Renal pelvis (tissue), 4 donors: ENCODE results near the gene REV1. TPM values are rescaled to one million over a fixed set of nuclear protein-coding genes. Genes with fewer than 3 reads are reported as not detected.
"Not testable (repeated sequence)": the region's sequence is repeated elsewhere in the genome, so short reads cannot be mapped to it uniquely, and the experiment has no call there.

Source experiments
- DNase-seq: peaks from one replicate; pipeline ENCODE4 v3.0.0-alpha.2; 2013
- polyA plus RNA-seq, 3 donors: library from polyadenylated mRNA; unstranded; fragments of 120-200 nt; gene quantifications; one replicate each; pipeline ENCODE4 v1.2.1, GENCODE V29; 2013; ENCODE audit not compliant: insufficient read length in 3 of 3

REV1 gene
- polyA plus RNA-seq, 3 donors: 45.3 to 79.9 (median 64.6) TPM

GRCh38 chr2:99356853-99357252 is 133.0 kb downstream of the REV1 start:
- DNase-seq: no peak

- DNase-seq: not testable (repeated sequence)
Observed at GRCh38 chr2:99354825-99355224, 135.0 kb downstream of the REV1 start.

GRCh38 chr2:99354070-99354469 is 135.7 kb downstream of the REV1 start:
- DNase-seq: no peak

Other genes starting within 250 kb of the REV1 start
- gene LYG2, start 234.4 kb downstream of the REV1 start, polyA plus RNA-seq: under 1 TPM; 0.17 to 0.99 (median 0.58) TPM
- 1 to 10 TPM; 3.0 to 6.8 (median 4.2) TPM for gene LYG1, start 188.8 kb downstream of the REV1 start, polyA plus RNA-seq
- 10 to 100 TPM; 40.6 to 45.7 (median 41.2) TPM for gene TXNDC9, start 153.7 kb downstream of the REV1 start, polyA plus RNA-seq
- 10 to 100 TPM; 60.6 to 76.2 (median 65.0) TPM for gene EIF5B, start 152.6 kb downstream of the REV1 start, polyA plus RNA-seq